ES-I3 (cell line): ENCODE measurements around the gene LIN54.

Experiments
- H3K36me3 ChIP-seq: 2 replicates; pipeline ENCODE4 v1.6.1; 2013; ENCODE audit warnings: mild to moderate bottlenecking, low read length, control low read depth, moderate library complexity; ENCODE audit not compliant: insufficient read depth
- H3K4me1 ChIP-seq: 2 replicates; pipeline ENCODE4 v1.6.1; 2013; ENCODE audit warnings: mild to moderate bottlenecking, control low read depth, low read length; ENCODE audit not compliant: insufficient read depth
- H3K9ac ChIP-seq: 2 replicates; pipeline ENCODE4 v1.6.1; 2013; ENCODE audit warnings: low read depth, mild to moderate bottlenecking, low read length, moderate library complexity
- H3K9me3 ChIP-seq: 2 replicates; pipeline ENCODE4 v1.6.1; 2013; ENCODE audit warnings: mild to moderate bottlenecking, low read length, moderate library complexity; ENCODE audit not compliant: control insufficient read depth, insufficient read depth

The LIN54 gene

GRCh38 chr4:82900411-82901182 lies 110.0 kb downstream of the LIN54 start, which contains the start of gene THAP9:
Gene THAP9 (plus strand): TSS chr4:82900735. CDS start chr4:82900803, 68 bp downstream.
- Histone ChIP-seq H3K4me1 (no peaks in the 10 kb centered on the region), H3K36me3 (peaks cover 11% of the 10 kb centered on the region), H3K9me3 (no peaks in the 10 kb centered on the region), H3K9ac (peak within 1 kb of the TSS; percentile 81)

GRCh38 chr4:82900066-82900410 lies 110.6 kb downstream of the LIN54 start:
- no peaks in the 10 kb centered on the region for H3K4me1 ChIP-seq
- H3K9ac ChIP-seq, result peak overlapping the region; percentile 81
- H3K9me3 ChIP-seq, result no peaks in the 10 kb centered on the region
- peaks cover 11% of the 10 kb centered on the region for H3K36me3 ChIP-seq

- peaks cover 11% of the 10 kb centered on the region for H3K36me3 ChIP-seq
- peak overlapping the region; percentile 81 for H3K9ac ChIP-seq
- no peaks in the 10 kb centered on the region for H3K9me3 ChIP-seq
- H3K4me1 ChIP-seq, result no peaks in the 10 kb centered on the region
These were observed 111.1 kb downstream of the LIN54 start for GRCh38 chr4:82899374-82900065.

- Histone ChIP-seq H3K36me3 (peaks cover 17% of the 10 kb centered on the region), H3K9ac (peak overlapping the region; percentile 81; the same call in 1 of the 2 replicates), H3K4me1 (no peaks in the 10 kb centered on the region)
These were observed 112.0 kb downstream of the LIN54 start for GRCh38 chr4:82898322-82899243.

GRCh38 chr4:82896755-82897154 lies 113.9 kb downstream of the LIN54 start:
- peaks cover 21% of the 10 kb centered on the region for H3K36me3 ChIP-seq
- no peaks in the 10 kb centered on the region for H3K9me3 ChIP-seq
- H3K9ac ChIP-seq, result no peak overlapping the region
- no peaks in the 10 kb centered on the region for H3K4me1 ChIP-seq

More at GRCh38 chr4:82898322-82899243, 112.0 kb downstream of the LIN54 start:
- no peaks in the 10 kb centered on the region for H3K9me3 ChIP-seq

GRCh38 chr4:82893942-82894341 lies 116.7 kb downstream of the LIN54 start:
- H3K9me3 ChIP-seq, result no peaks in the 10 kb centered on the region
- no peaks in the 10 kb centered on the region for H3K4me1 ChIP-seq
- H3K9ac ChIP-seq, result no peak overlapping the region
- H3K36me3 ChIP-seq, result peaks cover 21% of the 10 kb centered on the region

GRCh38 chr4:82892467-82892802 lies 118.2 kb downstream of the LIN54 start:
- Histone ChIP-seq H3K36me3 (peaks cover 21% of the 10 kb centered on the region), H3K9ac (no peak overlapping the region), H3K9me3 (no peaks in the 10 kb centered on the region), H3K4me1 (no peaks in the 10 kb centered on the region)

- H3K36me3 ChIP-seq, result peaks cover 16% of the 10 kb centered on the region
- no peaks in the 10 kb centered on the region for H3K4me1 ChIP-seq
- no peaks in the 10 kb centered on the region for H3K9me3 ChIP-seq
- peak overlapping the region; percentile 94 for H3K9ac ChIP-seq
These were observed 118.7 kb downstream of the LIN54 start for GRCh38 chr4:82891707-82892466.

- peak within 1 kb of the TSS; percentile 94 for H3K9ac ChIP-seq
- peaks cover 10% of the 10 kb centered on the region; the same call in 1 of the 2 replicates for H3K36me3 ChIP-seq
- no peaks in the 10 kb centered on the region for H3K4me1 ChIP-seq
These were observed 119.5 kb downstream of the LIN54 start, which contains the start of gene SEC31A for GRCh38 chr4:82890901-82891706. Gene SEC31A (minus strand): TSS chr4:82891153. CDS start chr4:82881936, 9,217 bp downstream.

GRCh38 chr4:82890528-82890900 lies 120.1 kb downstream of the LIN54 start:
- no peaks in the 10 kb centered on the region for H3K9me3 ChIP-seq
- no peaks in the 10 kb centered on the region for H3K4me1 ChIP-seq
- H3K9ac ChIP-seq, result peak overlapping the region; percentile 94
- peaks cover 10% of the 10 kb centered on the region; the same call in 1 of the 2 replicates for H3K36me3 ChIP-seq

More at GRCh38 chr4:82890901-82891706, 119.5 kb downstream of the LIN54 start, which contains the start of gene SEC31A:
- H3K9me3 ChIP-seq, result no peaks in the 10 kb centered on the region

GRCh38 chr4:82889287-82889686 lies 121.3 kb downstream of the LIN54 start:
- Histone ChIP-seq H3K9ac (peak overlapping the region; percentile 94; the same call in 1 of the 2 replicates), H3K4me1 (no peaks in the 10 kb centered on the region), H3K36me3 (peaks cover 9% of the 10 kb centered on the region; the same call in 1 of the 2 replicates), H3K9me3 (no peaks in the 10 kb centered on the region)

- Histone ChIP-seq H3K9ac (no peak overlapping the region), H3K36me3 (no peaks in the 10 kb centered on the region), H3K9me3 (no peaks in the 10 kb centered on the region), H3K4me1 (no peaks in the 10 kb centered on the region)
These were observed 124.3 kb downstream of the LIN54 start for GRCh38 chr4:82886147-82886942.
